Esophagus muscularis mucosa (tissue), 3 donors: ENCODE measurements around the gene SASS6.

Experiments
- POLR2A ChIP-seq: fragments of 450-650 bp; IDR thresholded peaks from one replicate; pipeline ENCODE4 v1.6.1; 2017; ENCODE audit warnings: antibody characterized with exemption, moderate library complexity, mild to moderate bottlenecking, low read depth
- POLR2AphosphoS5 ChIP-seq, 2 donors: sonication (generic); formaldehyde crosslinking; IDR thresholded peaks; one replicate each; pipeline ENCODE4 v1.6.1; 2017; ENCODE audit warnings: antibody characterized with exemption in 2 of 2
- TF ChIP-seq, protein P1 (sequence below), 3 experiments: fragments of 200-600 bp in 2 of 3; fragments of 450-650 bp in 1 of 3; sonication (generic) in 2 of 3; IDR thresholded peaks; one replicate each; pipeline ENCODE4 v1.5.1; 2017 to 2019; ENCODE audit warnings: antibody characterized with exemption in 3 of 3, mild to moderate bottlenecking in 2 of 3, moderate library complexity in 1 of 3

- TF ChIP-seq, protein P1, sequence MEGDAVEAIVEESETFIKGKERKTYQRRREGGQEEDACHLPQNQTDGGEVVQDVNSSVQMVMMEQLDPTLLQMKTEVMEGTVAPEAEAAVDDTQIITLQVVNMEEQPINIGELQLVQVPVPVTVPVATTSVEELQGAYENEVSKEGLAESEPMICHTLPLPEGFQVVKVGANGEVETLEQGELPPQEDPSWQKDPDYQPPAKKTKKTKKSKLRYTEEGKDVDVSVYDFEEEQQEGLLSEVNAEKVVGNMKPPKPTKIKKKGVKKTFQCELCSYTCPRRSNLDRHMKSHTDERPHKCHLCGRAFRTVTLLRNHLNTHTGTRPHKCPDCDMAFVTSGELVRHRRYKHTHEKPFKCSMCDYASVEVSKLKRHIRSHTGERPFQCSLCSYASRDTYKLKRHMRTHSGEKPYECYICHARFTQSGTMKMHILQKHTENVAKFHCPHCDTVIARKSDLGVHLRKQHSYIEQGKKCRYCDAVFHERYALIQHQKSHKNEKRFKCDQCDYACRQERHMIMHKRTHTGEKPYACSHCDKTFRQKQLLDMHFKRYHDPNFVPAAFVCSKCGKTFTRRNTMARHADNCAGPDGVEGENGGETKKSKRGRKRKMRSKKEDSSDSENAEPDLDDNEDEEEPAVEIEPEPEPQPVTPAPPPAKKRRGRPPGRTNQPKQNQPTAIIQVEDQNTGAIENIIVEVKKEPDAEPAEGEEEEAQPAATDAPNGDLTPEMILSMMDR (IDR thresholded peaks at IDR 0.05) = no peak
- TF ChIP-seq POLR2A (no peak), POLR2AphosphoS5 (IDR thresholded peaks at IDR 0.05) (no peak)
These were observed 32.0 kb upstream of the SASS6 start for GRCh38 chr1:100164702-100165101.
